ENCODE measurements around the gene FSIP1.

FSIP1 gene

DNA sequence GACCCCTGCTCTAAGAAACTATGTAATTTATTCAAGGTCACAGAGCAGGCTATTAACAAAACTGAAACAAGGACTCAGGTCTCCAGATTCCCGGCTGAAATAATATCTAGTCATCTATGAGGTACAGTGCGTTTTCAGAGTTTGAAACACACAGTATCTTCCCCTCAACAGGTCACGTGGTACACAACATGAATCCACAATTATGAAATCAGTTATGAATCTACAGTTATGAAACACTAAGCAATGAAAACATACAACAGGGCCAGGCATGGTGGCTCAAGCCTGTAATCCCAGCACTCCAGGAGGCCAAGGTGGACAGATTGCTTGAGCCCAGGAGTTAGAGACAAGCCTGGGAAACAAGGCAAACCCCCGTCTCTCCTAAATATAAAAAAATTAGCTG, 72.7 kb downstream of the FSIP1 start:
- no peak for DNase-seq (ENCODE audit: insufficient read length, low spot score)
- TF ChIP-seq POLR2A (IDR thresholded peaks at IDR 0.05; ENCODE audit: low read depth, low read length): no peak
- FAIRE-seq: no peak

DNA sequence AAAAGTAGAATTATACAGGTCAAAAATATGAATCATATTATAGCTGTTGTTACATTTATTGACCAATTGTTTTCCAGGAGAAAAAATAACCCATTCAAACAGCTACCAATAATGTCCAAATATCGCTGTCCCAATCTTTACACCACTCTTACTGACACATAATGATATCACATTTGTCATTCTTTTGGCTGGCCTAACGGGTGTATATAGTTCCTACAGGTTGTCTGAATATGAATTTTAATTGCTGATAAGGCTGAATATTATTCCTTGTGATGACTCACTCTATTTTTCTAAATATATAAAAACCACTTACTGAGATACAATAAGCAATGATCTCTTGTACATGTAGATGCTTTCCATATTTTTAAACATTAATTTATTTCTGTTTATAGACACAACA, 76.4 kb downstream of the FSIP1 start:
- FAIRE-seq (no peak), DNase-seq (ENCODE audit: insufficient read length, low spot score) (no peak)
- TF ChIP-seq POLR2A (IDR thresholded peaks at IDR 0.05; ENCODE audit: low read depth, low read length): no peak

DNA sequence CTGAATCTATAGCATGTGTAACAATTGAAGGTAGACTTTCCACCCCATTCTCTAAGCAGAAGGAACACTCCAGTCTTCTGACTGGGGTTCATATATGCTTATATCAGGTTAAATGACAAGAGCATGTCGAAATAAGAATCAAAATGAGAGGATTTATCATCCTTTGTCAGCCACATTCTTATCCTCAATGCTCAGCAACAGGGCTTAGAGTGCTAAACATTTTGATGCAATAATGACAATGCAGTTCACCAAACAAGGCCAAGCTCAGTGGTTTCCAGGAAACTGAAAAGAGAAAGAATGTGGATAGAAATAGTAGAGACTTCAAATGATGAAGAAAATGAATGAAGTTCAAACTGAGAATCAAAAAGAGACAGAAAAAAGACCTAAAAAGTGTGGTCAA, 78.0 kb downstream of the FSIP1 start:
- no peak for DNase-seq (ENCODE audit: insufficient read length, low spot score)

DNA sequence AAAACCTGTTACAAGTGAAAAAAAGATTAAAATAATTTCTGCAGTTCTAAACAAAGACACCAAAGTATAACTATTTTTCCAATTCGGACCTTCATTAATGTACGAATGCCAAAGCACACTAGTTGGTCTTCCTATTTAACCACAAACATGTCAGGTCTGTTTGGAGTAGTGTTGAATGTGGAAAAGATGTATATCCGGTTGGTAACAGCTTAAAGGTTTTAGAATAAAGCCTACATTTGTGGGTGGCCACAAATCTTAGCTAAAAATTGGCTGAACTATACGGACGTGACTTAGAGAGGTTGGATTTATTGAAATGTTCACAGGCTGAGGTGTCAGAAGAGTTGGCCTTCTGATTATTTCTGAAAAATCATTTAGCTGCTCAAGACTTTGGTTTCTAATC, 78.4 kb downstream of the FSIP1 start:
- no peak for TF ChIP-seq POLR2A (IDR thresholded peaks at IDR 0.05; ENCODE audit: low read depth, low read length)
- FAIRE-seq (no peak), DNase-seq (ENCODE audit: insufficient read length, low spot score) (no peak)

More for the DNA sequence above, 78.0 kb downstream of the FSIP1 start:
- TF ChIP-seq POLR2A (IDR thresholded peaks at IDR 0.05; ENCODE audit: low read depth, low read length): no peak
- no peak for FAIRE-seq

DNA sequence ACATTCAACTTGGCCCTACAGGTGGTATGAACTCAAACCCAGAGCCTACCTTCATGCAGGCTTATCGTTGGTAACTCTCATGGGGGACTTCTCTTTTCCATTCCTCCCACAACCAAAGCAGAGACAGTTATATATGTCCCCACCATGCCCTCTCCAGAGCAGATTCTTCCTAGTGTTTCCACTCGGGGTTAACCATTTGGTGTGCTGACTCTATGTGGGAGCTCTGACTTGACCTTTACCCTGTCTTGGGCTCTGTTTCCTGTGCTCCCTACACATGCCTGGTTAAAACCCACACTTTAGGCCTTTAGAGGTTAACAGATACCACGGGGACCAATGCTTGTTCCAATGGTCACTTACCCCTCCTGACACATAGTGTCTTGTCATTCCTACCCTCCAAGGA, 80.7 kb downstream of the FSIP1 start:
- FAIRE-seq (no peak), DNase-seq (ENCODE audit: insufficient read length, low spot score) (no peak)
- no peak for TF ChIP-seq POLR2A (IDR thresholded peaks at IDR 0.05; ENCODE audit: low read depth, low read length)

DNA sequence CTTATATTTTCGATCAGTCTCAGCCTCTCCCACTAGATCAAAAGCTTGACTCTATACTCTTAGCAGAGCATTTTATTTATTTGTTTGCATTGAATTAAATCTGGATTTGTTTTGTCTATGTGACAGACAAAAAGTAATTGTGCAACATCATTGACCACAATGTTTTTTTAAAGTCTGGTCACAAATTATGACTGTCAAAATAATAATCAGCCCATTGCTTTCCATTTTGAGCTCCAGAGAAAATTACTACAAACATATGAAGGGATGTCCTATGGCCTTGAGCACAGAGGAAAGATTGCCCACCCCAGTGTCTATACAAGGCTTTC, 82.3 kb downstream of the FSIP1 start:
- DNase-seq (ENCODE audit: insufficient read length, low spot score) (no peak), FAIRE-seq (peak; percentile 20)
- no peak for TF ChIP-seq POLR2A (IDR thresholded peaks at IDR 0.05; ENCODE audit: low read depth, low read length)

DNA sequence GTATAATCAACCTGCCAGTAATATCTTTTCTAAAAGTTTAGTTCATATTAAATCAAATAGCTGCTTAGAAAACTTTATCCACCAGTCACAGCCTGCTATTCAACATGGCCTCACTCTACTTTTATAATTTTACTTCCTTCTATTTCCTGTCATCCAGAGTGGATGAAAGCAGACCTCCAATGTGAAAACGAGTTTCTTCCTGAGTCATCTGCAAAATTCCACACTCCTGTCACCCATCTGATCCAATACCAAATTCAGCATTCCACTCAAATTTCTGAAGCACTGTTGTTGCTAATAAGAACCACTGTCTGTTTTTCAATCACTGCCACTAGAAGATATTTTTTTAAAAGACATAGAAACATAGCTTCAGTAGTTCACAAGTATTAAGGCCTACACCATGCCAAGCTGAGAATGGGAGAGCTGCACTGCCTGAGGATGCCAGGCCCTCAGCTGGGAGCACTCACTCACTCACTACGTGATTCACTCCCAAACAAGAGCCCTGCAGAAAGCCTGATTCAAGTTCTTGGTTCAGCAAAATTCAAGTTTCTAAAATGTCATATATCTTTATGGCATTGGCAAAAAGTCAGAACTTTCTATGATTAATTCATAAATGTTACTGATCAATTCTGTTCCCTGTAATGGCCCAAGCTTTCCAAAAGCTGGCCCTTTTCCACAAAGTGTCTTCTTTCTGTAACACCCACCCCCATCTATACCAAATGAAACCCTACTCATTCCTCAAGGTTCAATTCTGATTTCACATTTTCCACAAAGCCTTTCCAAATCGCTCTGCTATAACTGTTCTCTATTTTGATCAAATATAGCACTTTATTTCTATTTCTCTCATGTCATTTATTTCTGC, 82.9 kb downstream of the FSIP1 start:
- no peak for TF ChIP-seq POLR2A (IDR thresholded peaks at IDR 0.05; ENCODE audit: low read depth, low read length)
- FAIRE-seq (no peak), DNase-seq (ENCODE audit: insufficient read length, low spot score) (no peak)

DNA sequence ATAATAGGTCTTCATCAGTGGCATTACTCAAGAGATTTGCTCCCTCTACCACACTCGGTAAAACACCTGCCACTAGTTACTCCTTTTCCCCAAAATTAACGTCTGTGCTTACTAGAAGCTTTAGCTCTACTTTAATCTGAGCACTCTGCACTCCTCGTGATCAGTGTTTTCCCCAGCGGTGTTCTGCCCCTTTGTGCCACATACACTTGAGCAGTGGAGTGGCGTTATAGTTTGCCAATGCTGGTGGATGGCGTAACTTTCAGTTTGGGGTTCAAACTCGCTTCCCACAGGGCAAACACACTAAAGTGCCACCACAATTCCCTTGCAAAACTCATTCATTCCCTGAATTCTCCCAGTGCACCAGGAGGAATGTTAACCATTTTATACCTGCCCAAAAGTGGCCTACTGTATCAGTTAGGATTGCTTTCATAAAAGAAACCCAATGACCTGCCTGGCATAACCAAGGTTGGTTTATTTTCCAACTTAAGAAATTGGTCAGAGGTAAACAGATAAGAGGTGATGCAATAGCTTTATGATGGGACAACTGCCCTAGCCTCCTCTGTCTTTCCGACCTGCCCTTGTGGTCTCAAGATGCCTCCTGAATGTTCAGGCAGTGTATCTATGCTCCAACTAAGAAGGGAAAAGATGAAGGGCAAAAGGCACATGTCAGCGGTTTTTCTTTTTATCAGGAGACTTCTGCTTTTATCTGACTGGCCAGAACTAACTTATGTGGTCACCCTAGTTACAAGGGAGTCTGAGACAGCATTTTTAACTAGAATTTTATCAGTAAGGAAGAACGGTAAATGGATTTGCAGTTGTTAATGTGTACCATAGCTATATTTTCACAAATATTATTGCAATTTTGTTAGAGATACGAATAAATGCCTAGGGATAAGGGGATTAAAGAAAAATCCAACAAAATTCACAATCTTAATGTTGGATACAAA, 83.9 kb downstream of the FSIP1 start:
- no peak for TF ChIP-seq POLR2A (IDR thresholded peaks at IDR 0.05; ENCODE audit: low read depth, low read length)
- FAIRE-seq (no peak), DNase-seq (ENCODE audit: insufficient read length, low spot score) (no peak)

DNA sequence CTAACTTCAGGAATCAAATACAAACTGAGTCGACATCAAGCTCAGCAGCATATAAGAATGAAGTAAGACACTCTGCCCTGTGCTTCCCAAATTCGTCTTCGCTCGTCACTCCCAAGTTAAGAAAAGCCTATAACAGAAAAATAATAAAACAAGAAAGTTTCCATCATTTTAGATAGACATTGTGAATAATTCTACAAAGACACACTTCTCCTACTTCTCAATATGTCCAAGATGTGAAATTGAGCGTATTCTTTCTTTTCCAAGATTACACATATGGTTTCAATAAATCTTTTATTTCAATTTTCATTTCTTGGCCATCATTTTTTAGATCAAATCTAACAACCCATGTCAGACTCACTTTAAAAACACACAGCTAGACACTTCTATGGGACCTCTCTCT, 85.1 kb downstream of the FSIP1 start:
- FAIRE-seq: no peak
- TF ChIP-seq POLR2A (IDR thresholded peaks at IDR 0.05; ENCODE audit: low read depth, low read length): no peak
- DNase-seq (ENCODE audit: insufficient read length, low spot score): no peak

DNA sequence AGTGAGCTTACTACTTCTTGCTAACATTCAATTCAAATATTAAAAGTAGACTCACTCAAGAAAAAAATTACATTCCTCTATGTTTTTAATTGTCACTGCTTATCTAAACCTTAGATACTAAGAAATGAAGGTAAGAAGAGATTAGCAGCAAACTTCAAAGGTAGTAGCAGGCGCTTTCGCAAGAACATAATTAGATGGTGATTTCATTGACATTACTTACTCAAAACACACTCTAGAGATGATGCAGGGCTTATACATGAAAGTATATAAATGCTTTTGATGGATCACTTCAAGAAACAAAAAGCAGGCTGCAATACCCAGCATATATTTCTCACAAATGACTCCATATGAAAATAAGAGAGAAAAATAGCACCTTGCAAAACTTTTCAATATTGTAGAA, 86.8 kb downstream of the FSIP1 start:
- FAIRE-seq (no peak), DNase-seq (ENCODE audit: insufficient read length, low spot score) (no peak)
- TF ChIP-seq POLR2A (IDR thresholded peaks at IDR 0.05; ENCODE audit: low read depth, low read length): no peak

DNA sequence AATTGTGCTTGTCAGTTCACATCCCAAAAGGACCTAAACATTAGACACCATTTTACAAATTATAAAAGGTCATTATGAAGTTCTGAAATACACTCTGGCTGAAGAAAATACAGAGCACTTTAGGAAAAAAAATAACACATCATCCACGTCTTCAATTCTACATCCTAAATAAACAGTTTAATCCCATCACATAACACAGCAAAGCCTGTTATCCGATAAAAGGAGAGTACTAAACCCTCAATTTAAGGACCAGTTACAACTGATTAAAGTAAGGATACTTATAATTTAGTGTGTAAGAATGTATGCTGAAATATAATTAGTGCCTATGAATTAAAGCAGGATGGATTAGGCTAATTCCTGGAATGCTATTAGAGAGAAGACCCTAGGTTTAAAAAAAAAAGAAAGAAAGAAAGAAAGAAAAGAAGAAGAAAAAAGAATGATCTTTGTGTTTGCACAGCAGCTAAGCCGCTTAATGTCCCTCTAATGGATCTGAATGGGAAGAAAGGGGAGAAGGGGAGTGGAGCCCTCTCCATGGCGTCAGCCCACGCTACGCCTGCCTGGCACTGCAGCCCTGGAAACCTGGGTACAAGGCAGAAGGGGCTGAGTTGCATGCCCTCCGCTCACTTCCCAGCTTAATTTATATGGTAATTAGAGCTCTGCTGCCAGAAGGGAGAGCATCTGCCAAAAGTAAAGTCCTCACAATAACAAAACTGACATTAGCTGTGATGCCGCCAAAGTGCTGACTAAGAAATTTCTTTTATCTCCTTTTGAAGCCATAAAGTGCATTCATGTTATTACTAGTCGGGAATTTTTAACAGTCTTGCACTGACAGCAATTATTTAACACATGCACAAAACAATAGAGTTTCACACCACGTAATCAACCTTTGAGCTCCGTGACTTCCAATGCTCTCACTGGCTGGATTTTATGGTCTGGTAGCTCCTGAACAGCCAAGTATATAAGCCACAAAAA, 90.0 kb downstream of the FSIP1 start:
- TF ChIP-seq POLR2A (IDR thresholded peaks at IDR 0.05; ENCODE audit: low read depth, low read length): no peak
- DNase-seq (ENCODE audit: insufficient read length, low spot score): no peak

DNA sequence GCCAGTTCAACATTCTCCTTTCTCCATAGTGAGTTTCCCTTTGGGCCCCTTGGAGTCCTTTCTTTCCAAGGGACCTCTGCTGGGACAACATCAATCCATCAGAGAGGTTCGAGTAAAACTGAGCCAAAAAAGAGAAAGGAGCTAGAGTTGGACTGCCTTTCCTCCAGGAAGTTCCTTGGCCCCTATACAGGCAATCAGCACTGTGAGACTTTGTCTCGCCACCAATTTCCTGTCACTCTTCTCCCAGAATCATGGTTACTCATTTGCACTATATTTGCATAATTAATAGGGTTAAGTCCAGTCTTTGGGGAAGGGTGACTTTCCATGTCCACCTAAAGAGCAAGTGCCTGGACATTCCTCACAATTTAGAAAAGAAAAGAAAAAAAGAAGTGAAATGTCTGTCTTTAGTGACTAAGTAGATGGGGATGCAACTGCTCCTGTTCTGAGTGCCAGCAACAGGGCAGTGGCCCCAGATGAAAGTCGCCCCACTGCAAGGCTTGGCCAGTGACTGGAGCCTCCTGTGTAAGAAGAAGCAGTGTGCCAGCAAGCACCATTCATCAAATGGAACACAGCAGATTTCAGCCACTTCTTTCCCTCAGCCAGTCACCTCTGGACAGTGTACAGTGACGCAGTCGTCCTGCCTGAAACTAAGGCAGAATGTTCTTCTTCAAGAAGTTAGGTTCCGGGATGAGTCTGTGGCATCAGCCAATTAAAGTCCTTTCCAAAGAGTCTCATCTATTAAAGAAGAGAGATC, 91.6 kb downstream of the FSIP1 start:
- no peak for DNase-seq (ENCODE audit: insufficient read length, low spot score)
- TF ChIP-seq POLR2A (IDR thresholded peaks at IDR 0.05; ENCODE audit: low read depth, low read length): no peak
- no peak for FAIRE-seq

More for the DNA sequence above, 90.0 kb downstream of the FSIP1 start:
- FAIRE-seq: no peak

DNA sequence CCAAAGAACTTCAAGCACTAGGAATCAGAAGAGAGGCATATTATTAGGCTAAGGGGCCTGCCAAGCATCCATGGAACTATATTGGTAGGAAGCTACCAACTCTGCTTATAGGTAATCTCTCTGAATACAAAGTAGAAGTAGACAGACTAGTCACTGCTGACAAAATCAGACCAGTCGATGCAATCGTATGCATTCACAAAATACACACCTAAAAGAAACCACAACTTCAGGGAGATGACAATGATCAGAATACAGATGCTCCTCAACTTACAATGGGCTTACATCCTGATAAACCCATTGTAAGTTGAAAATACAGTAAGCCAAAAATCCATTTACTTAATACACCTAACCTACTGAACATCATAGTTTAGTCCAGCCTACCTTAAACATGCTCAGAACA, 94.7 kb downstream of the FSIP1 start:
- FAIRE-seq (peak; percentile 23), DNase-seq (ENCODE audit: insufficient read length, low spot score) (no peak)
- TF ChIP-seq POLR2A (IDR thresholded peaks at IDR 0.05; ENCODE audit: low read depth, low read length): no peak

All from H54 (cell line).